Measurements from ENCODE around the gene TDRD10. TPM values are rescaled to one million over a fixed set of nuclear protein-coding genes. Genes with fewer than 3 reads are reported as not detected.

TDRD10 gene
- total and polyA plus RNA-seq, 4 donors = 0.23 to 1.5 (median 0.78) TPM

GRCh38 chr1:154460695-154461260 lies 41.2 kb upstream of the TDRD10 start (continued):
- TF ChIP-seq REST (IDR thresholded peaks at IDR 0.05) (no peak), JUND (IDR thresholded peaks at IDR 0.05) (no peak), ATF3 (IDR thresholded peaks at IDR 0.05) (no peak), HNF4G (IDR thresholded peaks at IDR 0.05) (no peak), GABPA (IDR thresholded peaks at IDR 0.05 in 1 of 2, conservative IDR thresholded peaks at IDR 0.05 in 1 of 2) (no peak)

DNA sequence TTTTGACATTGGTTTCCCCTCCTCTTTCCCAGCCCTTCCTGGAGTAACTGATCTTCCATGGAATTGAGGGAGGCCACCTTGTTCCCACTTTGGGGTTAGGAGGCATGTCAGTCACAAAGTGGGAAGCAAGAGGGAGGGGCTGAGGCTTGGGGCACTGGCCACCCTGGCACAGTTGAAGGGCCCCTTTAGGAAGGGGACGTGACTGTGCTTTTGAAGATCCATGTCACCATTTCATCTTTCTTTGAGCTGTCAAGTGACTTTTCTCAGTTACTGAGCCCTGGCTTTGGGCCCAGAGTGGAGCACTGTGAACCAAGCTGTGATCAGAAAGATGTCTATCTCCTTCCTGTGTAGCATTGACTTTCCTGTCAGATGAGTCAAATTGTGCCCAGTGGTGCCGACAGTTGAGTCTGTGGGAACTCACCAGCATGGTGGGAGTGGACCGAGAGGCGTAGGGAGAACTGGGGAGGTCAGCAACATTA lies 38.5 kb upstream of the TDRD10 start:
- H3K27me3 ChIP-seq (ENCODE audit: control insufficient read depth in 4 of 4, insufficient read depth in 4 of 4, low read length in 3 of 4) = no peaks in the 10 kb centered on the region
- H3K9ac ChIP-seq (ENCODE audit: low read depth in 1 of 2, low read length in 2 of 2) = no peak overlapping the region
- peaks cover 21 to 58% (median 44%) of the 10 kb centered on the region in 4 donors for H3K36me3 ChIP-seq (ENCODE audit: control insufficient read depth in 4 of 4, insufficient read depth in 3 of 4, low read depth in 1 of 4, low read length in 3 of 4)
- no peak for TF ChIP-seq FOXA2 (IDR thresholded peaks at IDR 0.05)
- TF ChIP-seq FOXA1 (IDR thresholded peaks at IDR 0.05) = no peak
- no peak for TF ChIP-seq GABPA (IDR thresholded peaks at IDR 0.05 in 1 of 2, conservative IDR thresholded peaks at IDR 0.05 in 1 of 2)
- no peak for TF ChIP-seq HNF4G (IDR thresholded peaks at IDR 0.05)
- TF ChIP-seq ZBTB33 (IDR thresholded peaks at IDR 0.05) = no peak
- no peak for TF ChIP-seq RXRA (IDR thresholded peaks at IDR 0.05)
- TF ChIP-seq RAD21 (IDR thresholded peaks at IDR 0.05) = no peak
- no peak for TF ChIP-seq EGR1 (IDR thresholded peaks at IDR 0.05; ENCODE audit: low read depth in 2 of 2)
- TF ChIP-seq NR2F2 (IDR thresholded peaks at IDR 0.05) = no peak
- no peak for TF ChIP-seq JUND (IDR thresholded peaks at IDR 0.05)
- TF ChIP-seq REST (IDR thresholded peaks at IDR 0.05) = no peak
- TF ChIP-seq ATF3 (IDR thresholded peaks at IDR 0.05) = no peak
- WGBS = 71% methylated on average over 4 of the region's 4 CpGs
- H3K4me1 ChIP-seq (ENCODE audit: control insufficient read depth in 4 of 4, insufficient read depth in 4 of 4, low read length in 3 of 4) = peaks cover 0 to 12% (median 3%) of the 10 kb centered on the region in 4 donors
- no peak overlapping the region for H3K27ac ChIP-seq (ENCODE audit: low read depth in 1 of 2, low read length in 2 of 2)
- no peaks in the 10 kb centered on the region for H3K9me3 ChIP-seq (ENCODE audit: control insufficient read depth in 4 of 4, low read length in 3 of 4)
- no peak overlapping the region for H3K4me3 ChIP-seq (ENCODE audit: low read depth in 1 of 3, low read length in 3 of 3)
- no peak for DNase-seq (ENCODE audit: low spot score)

All from liver (tissue), 9 donors.